ENCODE results near the gene NEK1. TPM values are rescaled to one million over a fixed set of nuclear protein-coding genes. Genes with fewer than 3 reads are reported as not detected.

NEK1 gene
- 2.3 to 3.8 TPM (median 2.8 TPM) in 5 replicates for total RNA-seq (2022; extraction: Qiagen RNA extraction)

GRCh38 chr4:169611991-169612870 is at the start of gene NEK1:
TSS of gene NEK1 (minus strand) at chr4:169612583. CDS start at chr4:169602630, 9,953 bp downstream.

GRCh38 chr4:169619958-169620879 is 7.8 kb upstream of the NEK1 start, which contains the start of gene CLCN3:
TSS of gene CLCN3 (plus strand) at chr4:169620578. CDS start at chr4:169635929, 15,351 bp downstream.

Other genes starting within 250 kb of the NEK1 start
- gene CLCN3, start 8.0 kb upstream of the NEK1 start, total RNA-seq (2022; extraction: Qiagen RNA extraction), result 13.4 to 21.7 TPM (median 16.7 TPM) in 5 replicates
- 13.6 to 24.3 TPM (median 14.9 TPM) in 5 replicates for gene HPF1, start 145.4 kb upstream of the NEK1 start, total RNA-seq (2022; extraction: Qiagen RNA extraction)